B cell (primary cell): Measurements from ENCODE around the gene BAIAP3.

ENCODE experiments used
- CTCF ChIP-seq: fragments of 200-600 bp; IDR thresholded peaks from one replicate; pipeline ENCODE4 v1.8.0; 2022; ENCODE audit warnings: antibody characterized with exemption, mild to moderate bottlenecking
- EZH2 ChIP-seq: IDR thresholded peaks from 2 replicates; pipeline ENCODE4 v1.6.1; 2012; ENCODE audit warnings: borderline replicate concordance, low read depth, mild to moderate bottlenecking, moderate library complexity, low read length; ENCODE audit not compliant: insufficient read depth, poor library complexity, severe bottlenecking

- TF ChIP-seq EZH2 (no peak), CTCF (no peak)
Measured at GRCh38 chr16:1371054-1371978, 37.9 kb downstream of the BAIAP3 start.
